Measurements from ENCODE around the gene F5. TPM values are rescaled to one million over a fixed set of nuclear protein-coding genes. Genes with fewer than 3 reads are reported as not detected.

F5 gene
- total and polyA plus RNA-seq, 2 of the 13 experiments (the other 11 are each of a cell fraction or from before 2014, with no cell fraction given) = 38.3 to 64.0 TPM

DNA sequence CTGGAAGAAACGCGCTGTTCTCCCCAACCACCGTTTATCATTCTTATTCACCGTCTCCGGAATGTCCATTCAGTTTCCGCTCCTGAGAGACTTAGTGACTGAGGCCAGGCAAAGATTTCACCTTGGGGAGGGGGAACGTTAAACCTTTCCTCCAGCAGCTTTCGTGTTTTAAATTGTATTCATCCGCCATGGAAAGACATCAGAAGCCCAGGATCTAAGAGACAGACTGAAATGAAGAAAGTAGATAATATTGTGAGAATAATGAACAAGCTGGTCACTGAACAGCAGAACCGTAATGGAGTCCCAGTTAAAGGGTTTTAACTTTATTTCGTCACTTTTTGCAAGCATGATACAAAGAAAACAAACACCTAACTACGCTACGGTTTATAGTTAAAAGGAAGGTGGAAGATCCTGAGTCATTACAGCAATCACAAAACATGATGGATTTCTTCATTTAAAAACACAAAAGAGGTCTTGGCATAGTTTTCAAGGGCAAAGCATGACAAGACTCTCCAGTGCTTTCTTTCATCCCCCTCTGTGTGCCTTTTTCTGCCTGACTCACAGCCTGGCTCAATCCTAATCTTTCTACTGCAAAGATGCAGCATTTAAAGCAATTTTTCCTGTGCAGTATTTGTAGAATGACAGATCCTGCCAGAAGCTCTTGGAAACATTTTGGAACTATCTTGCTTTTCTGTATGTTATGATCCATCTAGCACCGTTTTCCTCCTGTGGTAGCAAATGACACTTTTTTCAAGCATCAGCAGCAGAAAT, 99.8 kb downstream of the F5 start (continued):
- TF ChIP-seq YEATS4 (CRISPR knock-in tag; IDR thresholded peaks at IDR 0.05; ENCODE audit: borderline replicate concordance) = peak; percentile 52; the same call in 1 of the 2 replicates
- TF ChIP-seq E2F1 (CRISPR knock-in tag; IDR thresholded peaks at IDR 0.05) = no peak; the same call in 1 of the 2 replicates
- TF ChIP-seq CHD4 (IDR thresholded peaks at IDR 0.05; ENCODE audit: borderline replicate concordance, low read length) = no peak
- TF ChIP-seq, protein P1, sequence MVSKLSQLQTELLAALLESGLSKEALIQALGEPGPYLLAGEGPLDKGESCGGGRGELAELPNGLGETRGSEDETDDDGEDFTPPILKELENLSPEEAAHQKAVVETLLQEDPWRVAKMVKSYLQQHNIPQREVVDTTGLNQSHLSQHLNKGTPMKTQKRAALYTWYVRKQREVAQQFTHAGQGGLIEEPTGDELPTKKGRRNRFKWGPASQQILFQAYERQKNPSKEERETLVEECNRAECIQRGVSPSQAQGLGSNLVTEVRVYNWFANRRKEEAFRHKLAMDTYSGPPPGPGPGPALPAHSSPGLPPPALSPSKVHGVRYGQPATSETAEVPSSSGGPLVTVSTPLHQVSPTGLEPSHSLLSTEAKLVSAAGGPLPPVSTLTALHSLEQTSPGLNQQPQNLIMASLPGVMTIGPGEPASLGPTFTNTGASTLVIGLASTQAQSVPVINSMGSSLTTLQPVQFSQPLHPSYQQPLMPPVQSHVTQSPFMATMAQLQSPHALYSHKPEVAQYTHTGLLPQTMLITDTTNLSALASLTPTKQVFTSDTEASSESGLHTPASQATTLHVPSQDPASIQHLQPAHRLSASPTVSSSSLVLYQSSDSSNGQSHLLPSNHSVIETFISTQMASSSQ (IDR thresholded peaks at IDR 0.05; ENCODE audit: low read depth) = no peak
- TF ChIP-seq, protein P1 (CRISPR knock-in tag; IDR thresholded peaks at IDR 0.05; ENCODE audit: borderline replicate concordance) = no peak
- TF ChIP-seq ZNF180 (CRISPR knock-in tag; IDR thresholded peaks at IDR 0.05; ENCODE audit: borderline replicate concordance, low read depth) = no peak
- TF ChIP-seq RXRB (CRISPR knock-in tag; IDR thresholded peaks at IDR 0.05; ENCODE audit: borderline replicate concordance) = no peak
- no peak for TF ChIP-seq ADNP (CRISPR knock-in tag; IDR thresholded peaks at IDR 0.05)
- TF ChIP-seq STAT6 (CRISPR knock-in tag; IDR thresholded peaks at IDR 0.05; ENCODE audit: borderline replicate concordance) = no peak
- TF ChIP-seq ZHX2 (IDR thresholded peaks at IDR 0.05; ENCODE audit: low read depth) = no peak
- no peak for TF ChIP-seq ZHX2 (CRISPR knock-in tag; IDR thresholded peaks at IDR 0.05; ENCODE audit: borderline replicate concordance)
- TF ChIP-seq ZNF652 (CRISPR knock-in tag; IDR thresholded peaks at IDR 0.05; ENCODE audit: borderline replicate concordance, low read depth) = no peak
- no peak for TF ChIP-seq ZNF160 (CRISPR knock-in tag; IDR thresholded peaks at IDR 0.05)
- TF ChIP-seq, protein P2, sequence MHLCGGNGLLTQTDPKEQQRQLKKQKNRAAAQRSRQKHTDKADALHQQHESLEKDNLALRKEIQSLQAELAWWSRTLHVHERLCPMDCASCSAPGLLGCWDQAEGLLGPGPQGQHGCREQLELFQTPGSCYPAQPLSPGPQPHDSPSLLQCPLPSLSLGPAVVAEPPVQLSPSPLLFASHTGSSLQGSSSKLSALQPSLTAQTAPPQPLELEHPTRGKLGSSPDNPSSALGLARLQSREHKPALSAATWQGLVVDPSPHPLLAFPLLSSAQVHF (CRISPR knock-in tag; IDR thresholded peaks at IDR 0.05) = no peak

Data from HepG2 (cell line).